ENCODE measurements around the gene GBP1. TPM values are rescaled to one million over a fixed set of nuclear protein-coding genes. Genes with fewer than 3 reads are reported as not detected.
"Not testable (repeated sequence)": the region's sequence is repeated elsewhere in the genome, so short reads cannot be mapped to it uniquely, and the experiment has no call there.

Gene GBP1
- total RNA-seq, 4 donors from 2014 or later = 1.8 to 6.9 (median 5.0) TPM

DNA sequence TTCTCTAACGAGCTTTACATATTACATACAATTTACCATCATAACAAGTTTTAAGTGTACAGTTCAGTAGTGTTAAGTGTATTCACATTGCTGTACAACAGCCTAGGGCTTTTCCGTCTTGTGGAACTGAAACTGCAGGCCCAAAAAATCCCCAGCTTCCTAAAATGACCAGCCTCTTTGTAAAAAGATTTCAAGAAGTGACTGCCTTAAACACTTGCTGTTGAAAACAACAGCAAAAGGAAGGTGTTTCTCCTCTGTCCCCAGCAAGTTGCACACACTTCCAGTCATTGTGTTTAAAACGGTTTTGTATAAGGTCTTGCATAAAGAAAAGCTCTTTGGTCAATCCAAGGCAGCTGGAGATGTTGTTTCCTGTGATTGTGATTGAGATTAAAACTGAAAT, 16.0 kb upstream of the GBP1 start:
- no peaks in the 10 kb centered on the region for H3K36me3 ChIP-seq
- TF ChIP-seq, protein P1, sequence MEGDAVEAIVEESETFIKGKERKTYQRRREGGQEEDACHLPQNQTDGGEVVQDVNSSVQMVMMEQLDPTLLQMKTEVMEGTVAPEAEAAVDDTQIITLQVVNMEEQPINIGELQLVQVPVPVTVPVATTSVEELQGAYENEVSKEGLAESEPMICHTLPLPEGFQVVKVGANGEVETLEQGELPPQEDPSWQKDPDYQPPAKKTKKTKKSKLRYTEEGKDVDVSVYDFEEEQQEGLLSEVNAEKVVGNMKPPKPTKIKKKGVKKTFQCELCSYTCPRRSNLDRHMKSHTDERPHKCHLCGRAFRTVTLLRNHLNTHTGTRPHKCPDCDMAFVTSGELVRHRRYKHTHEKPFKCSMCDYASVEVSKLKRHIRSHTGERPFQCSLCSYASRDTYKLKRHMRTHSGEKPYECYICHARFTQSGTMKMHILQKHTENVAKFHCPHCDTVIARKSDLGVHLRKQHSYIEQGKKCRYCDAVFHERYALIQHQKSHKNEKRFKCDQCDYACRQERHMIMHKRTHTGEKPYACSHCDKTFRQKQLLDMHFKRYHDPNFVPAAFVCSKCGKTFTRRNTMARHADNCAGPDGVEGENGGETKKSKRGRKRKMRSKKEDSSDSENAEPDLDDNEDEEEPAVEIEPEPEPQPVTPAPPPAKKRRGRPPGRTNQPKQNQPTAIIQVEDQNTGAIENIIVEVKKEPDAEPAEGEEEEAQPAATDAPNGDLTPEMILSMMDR (IDR thresholded peaks at IDR 0.05 in 4 of 5, conservative IDR thresholded peaks at IDR 0.05 in 1 of 5) = no peak
- no peak for TF ChIP-seq POLR2A (IDR thresholded peaks at IDR 0.05)
- in situ Hi-C loops (cut with MboI; ENCODE audit: low sequenced_read_pairs in 4 of 4) (loop anchor here in 1 of 4 donors (10.0 kb wide), 1 partner anchor 284 kb away; the partner anchor contains the start of gene GBP6), intact Hi-C loops (cut with DNase I; ENCODE audit: low total_unique reads) (no loop called here)
- peak overlapping the region in 1 of 4 donors; percentile 14 for H3K4me3 ChIP-seq
- peak overlapping the region in 2 of 4 donors; percentile 30 to 49 for H3K27ac ChIP-seq
- H3K4me1 ChIP-seq = no peaks in the 10 kb centered on the region
- H3K9me3 ChIP-seq = no peaks in the 10 kb centered on the region
- DNase-seq (no peak), ATAC-seq (peak in 1 of 2 donors; percentile 33)
- no peaks in the 10 kb centered on the region for H3K27me3 ChIP-seq

DNA sequence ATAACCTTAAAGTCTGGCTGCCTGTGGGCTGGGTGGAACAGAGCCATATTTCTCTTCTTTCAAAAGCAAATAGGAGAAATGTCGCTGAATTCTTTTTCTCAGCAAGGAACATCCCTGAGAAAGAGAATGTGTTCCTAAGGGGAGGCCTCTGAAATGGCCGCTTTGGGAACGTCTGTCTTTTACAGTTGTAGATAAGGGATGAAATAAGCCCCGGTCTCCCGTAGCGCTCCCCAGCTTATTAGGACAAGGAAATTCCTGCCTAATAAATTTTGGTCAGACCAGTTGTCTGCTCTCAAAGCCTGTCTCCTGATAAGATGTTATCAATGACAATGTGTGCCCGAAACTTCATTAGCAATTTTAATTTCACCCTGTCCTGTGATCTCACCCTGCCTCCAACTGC, 15.1 kb upstream of the GBP1 start:
- H3K4me1 ChIP-seq; H3K9me3 ChIP-seq; DNase-seq; ATAC-seq; H3K4me3 ChIP-seq; H3K36me3 ChIP-seq; H3K27me3 ChIP-seq; intact Hi-C loops (cut with DNase I; ENCODE audit: low total_unique reads): not testable (repeated sequence)
- in situ Hi-C loops (cut with MboI; ENCODE audit: low sequenced_read_pairs in 4 of 4) = loop anchor here in 1 of 4 donors (10.0 kb wide), 1 partner anchor 285 kb away; the partner anchor contains the start of gene GBP6
- peak overlapping the region in 2 of 4 donors; percentile 30 to 49 for H3K27ac ChIP-seq

DNA sequence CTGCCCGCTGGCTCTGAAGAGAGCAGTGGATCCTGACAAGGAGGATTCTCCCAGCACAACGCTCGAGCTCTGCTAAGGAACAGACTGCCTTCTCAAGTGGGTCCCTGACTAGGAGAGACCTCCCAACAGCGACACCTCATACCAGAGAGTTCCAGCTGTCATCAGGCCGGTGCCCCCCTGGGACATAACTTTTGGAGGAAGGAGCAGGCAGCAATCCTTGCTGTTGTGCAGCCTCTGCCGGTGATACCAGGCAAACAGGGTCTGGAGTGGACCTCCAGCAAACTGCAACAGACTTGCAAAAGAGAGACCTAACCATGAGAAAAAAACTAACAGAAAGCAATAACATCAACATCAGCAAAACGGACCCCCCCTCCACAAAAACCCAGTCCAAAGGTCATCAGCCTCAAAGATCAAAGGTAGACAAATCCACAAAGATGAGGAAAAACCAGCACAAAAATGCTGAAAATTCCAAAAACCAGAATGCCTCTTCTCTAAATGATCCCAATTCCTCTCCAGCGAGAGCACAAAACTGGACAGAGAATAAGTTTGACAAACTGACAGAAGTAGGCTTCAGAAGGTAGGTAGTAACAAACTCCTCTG, 7.6 kb upstream of the GBP1 start:
- H3K9me3 ChIP-seq; H3K4me1 ChIP-seq; ATAC-seq; H3K27ac ChIP-seq; in situ Hi-C loops (cut with MboI; ENCODE audit: low sequenced_read_pairs in 4 of 4); H3K36me3 ChIP-seq; intact Hi-C loops (cut with DNase I; ENCODE audit: low total_unique reads); H3K4me3 ChIP-seq; DNase-seq; H3K27me3 ChIP-seq: not testable (repeated sequence)

DNA sequence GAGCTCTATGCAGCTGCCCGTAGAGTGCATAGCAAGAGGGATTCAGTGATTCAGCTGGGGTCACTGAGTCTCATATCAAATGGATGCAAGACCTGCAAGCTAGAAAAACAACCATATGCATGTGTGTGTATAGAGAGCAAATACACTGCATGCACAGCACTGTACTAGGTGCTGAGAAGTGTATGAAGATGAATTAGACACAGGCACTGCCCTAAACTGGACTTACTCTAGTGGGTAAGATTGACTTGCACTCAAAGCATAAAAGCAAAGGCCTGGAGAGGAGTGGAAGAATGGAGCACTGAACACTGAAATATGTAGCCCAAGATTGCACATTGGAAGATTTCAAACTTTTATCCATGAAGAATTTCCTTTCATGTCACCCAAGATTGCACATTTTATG, 5.5 kb upstream of the GBP1 start:
- in situ Hi-C loops (cut with MboI; ENCODE audit: low sequenced_read_pairs in 4 of 4) (no loop called here), intact Hi-C loops (cut with DNase I; ENCODE audit: low total_unique reads) (no loop called here)
- no peaks in the 10 kb centered on the region for H3K4me1 ChIP-seq
- H3K4me3 ChIP-seq = peak overlapping the region; percentile 10 to 42 (median 34)
- no peak for DNase-seq
- no peaks in the 10 kb centered on the region for H3K27me3 ChIP-seq
- H3K27ac ChIP-seq = peak overlapping the region in 1 of 4 donors; percentile 61
- no peaks in the 10 kb centered on the region for H3K9me3 ChIP-seq
- no peak for TF ChIP-seq POLR2A (IDR thresholded peaks at IDR 0.05)
- TF ChIP-seq, protein P1 (IDR thresholded peaks at IDR 0.05 in 4 of 5, conservative IDR thresholded peaks at IDR 0.05 in 1 of 5) = no peak
- no peaks in the 10 kb centered on the region for H3K36me3 ChIP-seq
- ATAC-seq = no peak

DNA sequence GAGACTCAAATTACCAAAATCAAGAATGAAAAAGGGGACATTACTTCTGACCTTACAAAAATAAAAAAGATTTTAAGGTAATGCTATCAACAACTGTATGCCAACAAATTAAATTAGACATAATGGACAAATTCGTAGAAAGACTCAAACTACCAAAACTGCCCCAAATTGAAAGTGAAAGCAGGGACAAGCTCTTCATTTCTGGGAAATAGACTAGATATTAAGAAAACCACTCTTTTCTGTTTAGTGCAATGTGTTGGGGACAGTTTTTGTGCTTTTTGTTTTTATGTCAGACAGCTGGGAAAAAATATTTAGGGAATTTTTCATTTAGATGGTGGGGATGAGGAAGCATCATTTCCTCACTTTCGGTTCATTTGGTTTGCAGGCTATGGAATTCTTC, 4.9 kb upstream of the GBP1 start:
- no peak for TF ChIP-seq POLR2A (IDR thresholded peaks at IDR 0.05)
- TF ChIP-seq, protein P1 (IDR thresholded peaks at IDR 0.05 in 4 of 5, conservative IDR thresholded peaks at IDR 0.05 in 1 of 5) = no peak
- intact Hi-C loops (cut with DNase I; ENCODE audit: low total_unique reads) (no loop called here), in situ Hi-C loops (cut with MboI; ENCODE audit: low sequenced_read_pairs in 4 of 4) (no loop called here)
- no peaks in the 10 kb centered on the region for H3K9me3 ChIP-seq
- H3K4me1 ChIP-seq = no peaks in the 10 kb centered on the region
- no peaks in the 10 kb centered on the region for H3K36me3 ChIP-seq
- H3K4me3 ChIP-seq = peak overlapping the region; percentile 10 to 42 (median 34)
- H3K27me3 ChIP-seq = no peaks in the 10 kb centered on the region
- DNase-seq (no peak), ATAC-seq (no peak)
- peak overlapping the region in 3 of 4 donors; percentile 39 to 61 (median 48) for H3K27ac ChIP-seq

DNA sequence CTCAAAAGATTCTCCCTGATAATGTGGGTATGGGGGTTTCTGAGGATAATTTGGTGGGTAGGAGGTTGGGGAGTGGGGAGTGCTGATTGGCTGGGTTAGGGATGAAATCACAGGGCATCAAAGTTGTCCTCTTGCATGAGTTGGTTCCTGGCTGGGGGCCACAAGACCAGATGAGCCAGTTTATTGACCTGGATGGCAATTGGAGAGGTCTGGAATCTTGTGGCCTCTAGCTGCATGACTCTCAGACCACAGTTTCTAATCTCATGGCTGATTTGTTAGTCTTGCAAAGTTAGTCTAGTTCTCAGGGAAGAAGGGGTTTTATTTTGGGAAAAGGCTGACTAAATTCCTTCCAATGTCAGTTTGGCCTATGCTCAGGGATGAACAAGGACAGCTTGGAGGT, 3.3 kb upstream of the GBP1 start:
- intact Hi-C loops (cut with DNase I; ENCODE audit: low total_unique reads) (no loop called here), in situ Hi-C loops (cut with MboI; ENCODE audit: low sequenced_read_pairs in 4 of 4) (no loop called here)
- ATAC-seq = no peak
- DNase-seq = no peak
- Histone ChIP-seq H3K36me3 (no peaks in the 10 kb centered on the region), H3K27ac (no peak overlapping the region), H3K27me3 (no peaks in the 10 kb centered on the region), H3K9me3 (no peaks in the 10 kb centered on the region), H3K4me3 (no peak overlapping the region), H3K4me1 (peaks cover 0 to 7% of the 10 kb centered on the region in 2 donors)
- no peak for TF ChIP-seq POLR2A (IDR thresholded peaks at IDR 0.05)
- TF ChIP-seq, protein P1 (IDR thresholded peaks at IDR 0.05 in 4 of 5, conservative IDR thresholded peaks at IDR 0.05 in 1 of 5) = no peak
